ENCODE measurements around the gene MTMR10.
A peak's percentile ranks its signal among the peaks of the same experiment; 100 is the strongest.

DNA sequence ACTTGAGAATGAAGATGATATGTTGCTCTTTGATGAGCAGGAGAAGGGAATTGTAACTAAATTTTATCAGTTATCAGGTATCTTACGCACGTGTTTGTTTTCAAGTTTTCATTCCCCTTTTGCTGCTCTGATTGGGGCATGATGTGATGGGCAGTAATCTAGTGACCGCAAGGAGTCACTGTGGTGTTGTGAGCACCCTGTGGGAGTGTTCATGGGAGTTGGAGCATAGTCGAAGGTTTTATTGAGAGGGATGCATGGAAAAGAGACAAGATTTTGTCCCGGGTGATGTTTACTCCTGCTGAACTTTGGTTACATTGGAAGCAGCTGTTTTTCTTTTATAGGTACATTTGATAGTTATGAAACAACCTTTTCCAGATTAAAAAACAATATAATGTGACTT, 85.6 kb downstream of the MTMR10 start:
- no peak for TF ChIP-seq EZH2 (IDR thresholded peaks at IDR 0.05; ENCODE audit: low read depth, unreplicated experiment)
- no peak for TF ChIP-seq NANOG (IDR thresholded peaks at IDR 0.05; ENCODE audit: borderline replicate concordance)
- TF ChIP-seq CREB1 (CRISPR knock-in tag; IDR thresholded peaks at IDR 0.05; ENCODE audit: low read depth), result no peak
- TF ChIP-seq, protein P1, sequence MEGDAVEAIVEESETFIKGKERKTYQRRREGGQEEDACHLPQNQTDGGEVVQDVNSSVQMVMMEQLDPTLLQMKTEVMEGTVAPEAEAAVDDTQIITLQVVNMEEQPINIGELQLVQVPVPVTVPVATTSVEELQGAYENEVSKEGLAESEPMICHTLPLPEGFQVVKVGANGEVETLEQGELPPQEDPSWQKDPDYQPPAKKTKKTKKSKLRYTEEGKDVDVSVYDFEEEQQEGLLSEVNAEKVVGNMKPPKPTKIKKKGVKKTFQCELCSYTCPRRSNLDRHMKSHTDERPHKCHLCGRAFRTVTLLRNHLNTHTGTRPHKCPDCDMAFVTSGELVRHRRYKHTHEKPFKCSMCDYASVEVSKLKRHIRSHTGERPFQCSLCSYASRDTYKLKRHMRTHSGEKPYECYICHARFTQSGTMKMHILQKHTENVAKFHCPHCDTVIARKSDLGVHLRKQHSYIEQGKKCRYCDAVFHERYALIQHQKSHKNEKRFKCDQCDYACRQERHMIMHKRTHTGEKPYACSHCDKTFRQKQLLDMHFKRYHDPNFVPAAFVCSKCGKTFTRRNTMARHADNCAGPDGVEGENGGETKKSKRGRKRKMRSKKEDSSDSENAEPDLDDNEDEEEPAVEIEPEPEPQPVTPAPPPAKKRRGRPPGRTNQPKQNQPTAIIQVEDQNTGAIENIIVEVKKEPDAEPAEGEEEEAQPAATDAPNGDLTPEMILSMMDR (conservative IDR thresholded peaks at IDR 0.05; ENCODE audit: low read depth in 2 of 2), result peak; percentile 57 to 67
- no peak for TF ChIP-seq POLR2AphosphoS5 (IDR thresholded peaks at IDR 0.05; ENCODE audit: low read depth)
- TF ChIP-seq STAT1 (IDR thresholded peaks at IDR 0.05; ENCODE audit: unreplicated experiment), result no peak
- TF ChIP-seq EZH2phosphoT487 (IDR thresholded peaks at IDR 0.05; ENCODE audit: unreplicated experiment), result no peak
- TF ChIP-seq, protein P2, sequence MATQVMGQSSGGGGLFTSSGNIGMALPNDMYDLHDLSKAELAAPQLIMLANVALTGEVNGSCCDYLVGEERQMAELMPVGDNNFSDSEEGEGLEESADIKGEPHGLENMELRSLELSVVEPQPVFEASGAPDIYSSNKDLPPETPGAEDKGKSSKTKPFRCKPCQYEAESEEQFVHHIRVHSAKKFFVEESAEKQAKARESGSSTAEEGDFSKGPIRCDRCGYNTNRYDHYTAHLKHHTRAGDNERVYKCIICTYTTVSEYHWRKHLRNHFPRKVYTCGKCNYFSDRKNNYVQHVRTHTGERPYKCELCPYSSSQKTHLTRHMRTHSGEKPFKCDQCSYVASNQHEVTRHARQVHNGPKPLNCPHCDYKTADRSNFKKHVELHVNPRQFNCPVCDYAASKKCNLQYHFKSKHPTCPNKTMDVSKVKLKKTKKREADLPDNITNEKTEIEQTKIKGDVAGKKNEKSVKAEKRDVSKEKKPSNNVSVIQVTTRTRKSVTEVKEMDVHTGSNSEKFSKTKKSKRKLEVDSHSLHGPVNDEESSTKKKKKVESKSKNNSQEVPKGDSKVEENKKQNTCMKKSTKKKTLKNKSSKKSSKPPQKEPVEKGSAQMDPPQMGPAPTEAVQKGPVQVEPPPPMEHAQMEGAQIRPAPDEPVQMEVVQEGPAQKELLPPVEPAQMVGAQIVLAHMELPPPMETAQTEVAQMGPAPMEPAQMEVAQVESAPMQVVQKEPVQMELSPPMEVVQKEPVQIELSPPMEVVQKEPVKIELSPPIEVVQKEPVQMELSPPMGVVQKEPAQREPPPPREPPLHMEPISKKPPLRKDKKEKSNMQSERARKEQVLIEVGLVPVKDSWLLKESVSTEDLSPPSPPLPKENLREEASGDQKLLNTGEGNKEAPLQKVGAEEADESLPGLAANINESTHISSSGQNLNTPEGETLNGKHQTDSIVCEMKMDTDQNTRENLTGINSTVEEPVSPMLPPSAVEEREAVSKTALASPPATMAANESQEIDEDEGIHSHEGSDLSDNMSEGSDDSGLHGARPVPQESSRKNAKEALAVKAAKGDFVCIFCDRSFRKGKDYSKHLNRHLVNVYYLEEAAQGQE (IDR thresholded peaks at IDR 0.05; ENCODE audit: unreplicated experiment), result no peak
- no peak for TF ChIP-seq ZNF331 (CRISPR knock-in tag; IDR thresholded peaks at IDR 0.05; ENCODE audit: low read depth)
- TF ChIP-seq, protein P3, sequence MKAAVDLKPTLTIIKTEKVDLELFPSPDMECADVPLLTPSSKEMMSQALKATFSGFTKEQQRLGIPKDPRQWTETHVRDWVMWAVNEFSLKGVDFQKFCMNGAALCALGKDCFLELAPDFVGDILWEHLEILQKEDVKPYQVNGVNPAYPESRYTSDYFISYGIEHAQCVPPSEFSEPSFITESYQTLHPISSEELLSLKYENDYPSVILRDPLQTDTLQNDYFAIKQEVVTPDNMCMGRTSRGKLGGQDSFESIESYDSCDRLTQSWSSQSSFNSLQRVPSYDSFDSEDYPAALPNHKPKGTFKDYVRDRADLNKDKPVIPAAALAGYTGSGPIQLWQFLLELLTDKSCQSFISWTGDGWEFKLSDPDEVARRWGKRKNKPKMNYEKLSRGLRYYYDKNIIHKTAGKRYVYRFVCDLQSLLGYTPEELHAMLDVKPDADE (IDR thresholded peaks at IDR 0.05), result no peak
- TF ChIP-seq, protein P4, sequence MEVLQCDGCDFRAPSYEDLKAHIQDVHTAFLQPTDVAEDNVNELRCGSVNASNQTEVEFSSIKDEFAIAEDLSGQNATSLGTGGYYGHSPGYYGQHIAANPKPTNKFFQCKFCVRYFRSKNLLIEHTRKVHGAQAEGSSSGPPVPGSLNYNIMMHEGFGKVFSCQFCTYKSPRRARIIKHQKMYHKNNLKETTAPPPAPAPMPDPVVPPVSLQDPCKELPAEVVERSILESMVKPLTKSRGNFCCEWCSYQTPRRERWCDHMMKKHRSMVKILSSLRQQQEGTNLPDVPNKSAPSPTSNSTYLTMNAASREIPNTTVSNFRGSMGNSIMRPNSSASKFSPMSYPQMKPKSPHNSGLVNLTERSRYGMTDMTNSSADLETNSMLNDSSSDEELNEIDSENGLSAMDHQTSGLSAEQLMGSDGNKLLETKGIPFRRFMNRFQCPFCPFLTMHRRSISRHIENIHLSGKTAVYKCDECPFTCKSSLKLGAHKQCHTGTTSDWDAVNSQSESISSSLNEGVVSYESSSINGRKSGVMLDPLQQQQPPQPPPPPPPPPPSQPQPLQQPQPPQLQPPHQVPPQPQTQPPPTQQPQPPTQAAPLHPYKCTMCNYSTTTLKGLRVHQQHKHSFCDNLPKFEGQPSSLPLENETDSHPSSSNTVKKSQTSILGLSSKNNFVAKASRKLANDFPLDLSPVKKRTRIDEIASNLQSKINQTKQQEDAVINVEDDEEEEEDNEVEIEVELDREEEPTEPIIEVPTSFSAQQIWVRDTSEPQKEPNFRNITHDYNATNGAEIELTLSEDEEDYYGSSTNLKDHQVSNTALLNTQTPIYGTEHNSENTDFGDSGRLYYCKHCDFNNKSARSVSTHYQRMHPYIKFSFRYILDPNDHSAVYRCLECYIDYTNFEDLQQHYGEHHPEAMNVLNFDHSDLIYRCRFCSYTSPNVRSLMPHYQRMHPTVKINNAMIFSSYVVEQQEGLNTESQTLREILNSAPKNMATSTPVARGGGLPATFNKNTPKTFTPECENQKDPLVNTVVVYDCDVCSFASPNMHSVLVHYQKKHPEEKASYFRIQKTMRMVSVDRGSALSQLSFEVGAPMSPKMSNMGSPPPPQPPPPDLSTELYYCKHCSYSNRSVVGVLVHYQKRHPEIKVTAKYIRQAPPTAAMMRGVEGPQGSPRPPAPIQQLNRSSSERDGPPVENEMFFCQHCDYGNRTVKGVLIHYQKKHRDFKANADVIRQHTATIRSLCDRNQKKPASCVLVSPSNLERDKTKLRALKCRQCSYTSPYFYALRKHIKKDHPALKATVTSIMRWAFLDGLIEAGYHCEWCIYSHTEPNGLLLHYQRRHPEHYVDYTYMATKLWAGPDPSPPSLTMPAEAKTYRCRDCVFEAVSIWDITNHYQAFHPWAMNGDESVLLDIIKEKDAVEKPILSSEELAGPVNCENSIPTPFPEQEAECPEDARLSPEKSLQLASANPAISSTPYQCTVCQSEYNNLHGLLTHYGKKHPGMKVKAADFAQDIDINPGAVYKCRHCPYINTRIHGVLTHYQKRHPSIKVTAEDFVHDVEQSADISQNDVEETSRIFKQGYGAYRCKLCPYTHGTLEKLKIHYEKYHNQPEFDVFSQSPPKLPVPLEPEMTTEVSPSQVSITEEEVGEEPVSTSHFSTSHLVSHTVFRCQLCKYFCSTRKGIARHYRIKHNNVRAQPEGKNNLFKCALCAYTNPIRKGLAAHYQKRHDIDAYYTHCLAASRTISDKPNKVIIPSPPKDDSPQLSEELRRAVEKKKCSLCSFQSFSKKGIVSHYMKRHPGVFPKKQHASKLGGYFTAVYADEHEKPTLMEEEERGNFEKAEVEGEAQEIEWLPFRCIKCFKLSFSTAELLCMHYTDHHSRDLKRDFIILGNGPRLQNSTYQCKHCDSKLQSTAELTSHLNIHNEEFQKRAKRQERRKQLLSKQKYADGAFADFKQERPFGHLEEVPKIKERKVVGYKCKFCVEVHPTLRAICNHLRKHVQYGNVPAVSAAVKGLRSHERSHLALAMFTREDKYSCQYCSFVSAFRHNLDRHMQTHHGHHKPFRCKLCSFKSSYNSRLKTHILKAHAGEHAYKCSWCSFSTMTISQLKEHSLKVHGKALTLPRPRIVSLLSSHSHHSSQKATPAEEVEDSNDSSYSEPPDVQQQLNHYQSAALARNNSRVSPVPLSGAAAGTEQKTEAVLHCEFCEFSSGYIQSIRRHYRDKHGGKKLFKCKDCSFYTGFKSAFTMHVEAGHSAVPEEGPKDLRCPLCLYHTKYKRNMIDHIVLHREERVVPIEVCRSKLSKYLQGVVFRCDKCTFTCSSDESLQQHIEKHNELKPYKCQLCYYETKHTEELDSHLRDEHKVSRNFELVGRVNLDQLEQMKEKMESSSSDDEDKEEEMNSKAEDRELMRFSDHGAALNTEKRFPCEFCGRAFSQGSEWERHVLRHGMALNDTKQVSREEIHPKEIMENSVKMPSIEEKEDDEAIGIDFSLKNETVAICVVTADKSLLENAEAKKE (CRISPR knock-in tag; IDR thresholded peaks at IDR 0.05), result no peak
- TF ChIP-seq ZNF114 (CRISPR knock-in tag; IDR thresholded peaks at IDR 0.05), result no peak
